A549 (cell line): ENCODE data around the gene TMEM37. TPM values are rescaled to one million over a fixed set of nuclear protein-coding genes. Genes with fewer than 3 reads are reported as not detected.
A peak's percentile ranks its signal among the peaks of the same experiment; 100 is the strongest.

Experiments
- ATAC-seq, 2 experiments: fragments of 200-7000 bp in 1 of 2; fragments of >200 bp in 1 of 2; cut with Nextera tagmentation in 1 of 2; cut with Tn5 transposase in 1 of 2; 3 replicates each; pipeline versions ENCODE4 v1.8.0 to v1.9.1; 2018 to 2020; ENCODE audit warnings: mild to moderate bottlenecking in 1 of 2, moderate library complexity in 1 of 2
- CTCF ChIA-PET: fragments of 300-600 bp; sonication (Branson Sonifier 250); formaldehyde crosslinking; extraction: SDS; loops from one replicate; lab custom pipeline; 2021; ENCODE audit warnings: antibody characterized with exemption, inconsistent platforms; lab: Yijun Ruan, JAX
- POLR2A ChIA-PET: fragments of 350-600 bp; formaldehyde crosslinking; extraction: SDS; loops from one replicate; lab custom pipeline; 2021; ENCODE audit warnings: antibody characterized with exemption, inconsistent platforms; lab: Yijun Ruan, JAX
- DNase-seq, 2 experiments: peaks; one replicate each; pipeline versions ENCODE4 v3.0.0 to v3.0.0-alpha.2; 2011 to 2016; ENCODE audit warnings: low read depth in 1 of 2, low spot score in 1 of 2
- FAIRE-seq: peaks from 2 replicates; lab custom pipeline; 2011; peaks lifted over from hg19 to GRCh38; lab: Jason Lieb, UNC
- H3K27ac ChIP-seq, 2 experiments: fragments of >200 bp; sonication (Bioruptor Twin); formaldehyde crosslinking; 3 replicates each; pipeline ENCODE4 v1.5.1; 2016 to 2017
- H3K4me1 ChIP-seq: fragments of >200 bp; sonication (Bioruptor Twin); formaldehyde crosslinking; 3 replicates; pipeline ENCODE4 v1.6.1; 2016
- H3K4me2 ChIP-seq: fragments of >200 bp; sonication (Bioruptor Twin); formaldehyde crosslinking; 3 replicates; pipeline ENCODE4 v1.6.1; 2016
- H3K4me3 ChIP-seq: fragments of >200 bp; sonication (Bioruptor Twin); formaldehyde crosslinking; 3 replicates; pipeline ENCODE4 v1.5.1; 2016
- H3K9me3 ChIP-seq: fragments of >200 bp; sonication (Bioruptor Twin); formaldehyde crosslinking; 3 replicates; pipeline ENCODE4 v1.6.1; 2016
- BCL3 ChIP-seq: fragments of >200 bp; sonication (Bioruptor Twin); formaldehyde crosslinking; IDR thresholded peaks from 3 replicates; pipeline ENCODE4 v1.6.1; 2016
- BHLHE40 ChIP-seq: IDR thresholded peaks from 2 replicates; pipeline ENCODE4 v1.6.1; 2012; ENCODE audit warnings: low read depth, low read length, inconsistent platforms
- CBX8 ChIP-seq: fragments of 200-600 bp; sonication (generic); IDR thresholded peaks from 2 replicates; pipeline ENCODE4 v1.6.1; 2016
- E2F6 ChIP-seq: IDR thresholded peaks from 2 replicates; pipeline ENCODE4 v1.6.1; 2012; ENCODE audit warnings: low read depth, borderline replicate concordance
- EHMT2 ChIP-seq: fragments of 200-600 bp; sonication (generic); IDR thresholded peaks from 2 replicates; pipeline ENCODE4 v1.6.1; 2016; ENCODE audit warnings: antibody characterized with exemption, low read depth, mild to moderate bottlenecking, moderate library complexity
- FOSL2 ChIP-seq, 2 experiments: fragments of 450-650 bp in 1 of 2; fragments of >200 bp in 1 of 2; sonication (Bioruptor Twin) in 1 of 2; formaldehyde crosslinking; IDR thresholded peaks; 2 replicates each; pipeline versions ENCODE4 v1.5.0 to v1.6.1; 2016 to 2020; ENCODE audit warnings: mild to moderate bottlenecking in 1 of 2, moderate library complexity in 1 of 2
- HDAC2 ChIP-seq: fragments of 200-600 bp; sonication (generic); IDR thresholded peaks from 2 replicates; pipeline ENCODE4 v1.6.1; 2016
- HES2 ChIP-seq: fragments of >200 bp; sonication (Bioruptor Twin); formaldehyde crosslinking; IDR thresholded peaks from 2 replicates; pipeline ENCODE4 v1.6.1; 2016
- HEYL ChIP-seq: fragments of 250-450 bp; sonication (Bioruptor Pico); IDR thresholded peaks from 2 replicates; pipeline ENCODE4 v1.8.0; 2021; ENCODE audit warnings: mild to moderate bottlenecking, moderate library complexity
- HOXA7 ChIP-seq: fragments of 250-450 bp; sonication (Bioruptor Pico); IDR thresholded peaks from 2 replicates; pipeline ENCODE4 v1.5.0; 2020; ENCODE audit warnings: mild to moderate bottlenecking, moderate library complexity
- HOXB13 ChIP-seq: fragments of 250-450 bp; sonication (Bioruptor Pico); IDR thresholded peaks from 2 replicates; pipeline ENCODE4 v1.5.0; 2020; ENCODE audit warnings: low read depth, mild to moderate bottlenecking, moderate library complexity
- KDM5A ChIP-seq: fragments of 200-600 bp; sonication (generic); IDR thresholded peaks from 2 replicates; pipeline ENCODE4 v1.6.1; 2016; ENCODE audit warnings: antibody characterized with exemption, mild to moderate bottlenecking
- MAZ ChIP-seq: fragments of 150-350 bp; IDR thresholded peaks from 2 replicates; pipeline ENCODE4 v1.6.1; 2014; ENCODE audit warnings: antibody characterized with exemption, low read depth, low read length, borderline replicate concordance
- NFE2L2 ChIP-seq: fragments of 150-350 bp; conservative IDR thresholded peaks from 2 replicates; pipeline ENCODE4 v1.6.1; 2014; ENCODE audit warnings: low read length
- NPAS2 ChIP-seq: fragments of 250-450 bp; sonication (Bioruptor Pico); IDR thresholded peaks from 2 replicates; pipeline ENCODE4 v1.8.0; 2022; ENCODE audit warnings: mild to moderate bottlenecking, moderate library complexity, borderline replicate concordance
- NR3C1 ChIP-seq: fragments of >200 bp; sonication (Bioruptor Twin); formaldehyde crosslinking; IDR thresholded peaks from 3 replicates; pipeline ENCODE4 v1.6.1; 2017
- POLR2AphosphoS2 ChIP-seq: conservative IDR thresholded peaks from 2 replicates; pipeline ENCODE4 v1.6.1; 2012; ENCODE audit warnings: low read length, improper control_type of control experiment, inconsistent platforms
- RAD21 ChIP-seq, 2 experiments: fragments of >200 bp in 1 of 2; sonication (Bioruptor Twin) in 1 of 2; formaldehyde crosslinking in 1 of 2; IDR thresholded peaks in 1 of 2; conservative IDR thresholded peaks in 1 of 2; 2 replicates in 1 of 2; 3 replicates in 1 of 2; pipeline ENCODE4 v1.6.1; 2012 to 2018; ENCODE audit warnings: inconsistent platforms in 1 of 2
- REST ChIP-seq: fragments of 200-600 bp; sonication (generic); IDR thresholded peaks from 2 replicates; pipeline ENCODE4 v1.6.1; 2016; ENCODE audit warnings: antibody characterized with exemption, mild to moderate bottlenecking, moderate library complexity
- TFCP2L1 ChIP-seq: fragments of 250-450 bp; sonication (Bioruptor Pico); IDR thresholded peaks from 2 replicates; pipeline ENCODE4 v1.5.0; 2021; ENCODE audit warnings: mild to moderate bottlenecking
- TP53 ChIP-seq: fragments of 250-450 bp; sonication (Bioruptor Pico); IDR thresholded peaks from 2 replicates; pipeline ENCODE4 v1.5.0; 2021; ENCODE audit warnings: mild to moderate bottlenecking, moderate library complexity
- ZFP36 ChIP-seq: fragments of 450-650 bp; IDR thresholded peaks from 2 replicates; pipeline ENCODE4 v1.6.1; 2014; ENCODE audit warnings: borderline replicate concordance; ENCODE audit not compliant: partially characterized antibody
- WGBS: methylation state at CpG from one replicate; pipeline ENCODE4 v1.1.6; 2017; ENCODE audit errors: missing lambda C conversion rate; 5-methylcytosine and 5-hydroxymethylcytosine counted together
- polyA plus RNA-seq, 4 experiments: library from polyadenylated mRNA; depleted of rRNA in 3 of 4; stranded (reverse); fragments of >200 nt; fragmentation: RNase III in 1 of 4; extraction: RNeasy Plus Mini Kit Qiagen cat#74134 plus additional on column Dnase treatment in 1 of 4; gene quantifications; 2 replicates in 3 of 4; 3 replicates in 1 of 4; pipeline ENCODE4 v1.2.3, GENCODE V29; 2011 to 2017

TMEM37 gene
- polyA plus RNA-seq, 2 of the 4 experiments (the other 2 are of a cell fraction): 5.1 to 7.5 TPM

DNA sequence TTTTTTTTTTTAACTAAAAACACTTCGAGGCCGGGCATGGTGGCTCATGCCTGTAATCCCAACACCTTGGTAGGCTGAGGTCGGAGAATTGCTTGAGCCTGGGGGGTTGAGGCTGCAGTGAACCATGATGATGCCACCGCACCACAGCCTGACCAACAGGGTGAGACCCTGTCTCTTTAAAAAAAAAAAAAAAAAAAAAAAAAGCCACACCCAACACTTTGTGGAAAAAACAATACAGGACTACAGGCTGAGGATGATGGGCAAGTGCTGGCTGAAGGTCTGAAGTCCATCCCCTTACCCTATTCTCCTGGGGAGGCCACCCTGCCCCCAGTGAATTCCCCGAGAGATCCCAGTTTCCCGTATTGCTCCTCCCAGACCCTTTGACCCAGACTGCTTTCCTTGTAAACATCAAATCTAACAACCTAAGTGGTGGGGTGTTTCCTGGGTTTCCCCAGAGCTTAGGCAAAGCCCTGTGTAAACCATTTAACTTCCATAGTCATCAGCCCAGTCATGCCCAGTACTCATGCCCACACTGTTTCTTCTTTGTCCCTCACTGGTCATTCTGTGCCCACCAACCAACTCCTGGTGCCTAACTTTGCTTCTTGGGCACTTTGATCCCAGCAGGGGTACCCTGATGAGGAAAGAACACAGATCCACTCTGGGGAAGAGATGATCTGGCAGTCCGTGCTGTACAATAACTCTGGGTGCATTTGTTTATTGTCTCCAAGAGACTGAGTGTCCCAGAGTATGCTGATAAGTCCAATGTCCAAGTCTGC is 5.8 kb upstream of the TMEM37 start:
- Histone ChIP-seq H3K4me1 (peaks cover 48% of the 10 kb centered on the region), H3K4me2 (peak overlapping the region; percentile 62), H3K27ac (peak overlapping the region; percentile 61 to 72), H3K9me3 (peaks cover 10% of the 10 kb centered on the region), H3K4me3 (no peak overlapping the region)
- ChIA-PET POLR2A (no interaction called here), CTCF (no interaction called here)
- FAIRE-seq (no peak), DNase-seq (peak in 1 of 2 experiments; percentile 71), ATAC-seq (peak; percentile 48 to 78; a peak in 4 of 6 replicates)
- WGBS: 53% methylated on average over 7 of the region's 7 CpGs
- no peak for TF ChIP-seq RAD21 (conservative IDR thresholded peaks at IDR 0.05 in 1 of 2, IDR thresholded peaks at IDR 0.05 in 1 of 2)
- TF ChIP-seq HDAC2: no peak
- no peak for TF ChIP-seq BCL3
- no peak for TF ChIP-seq REST
- no peak for TF ChIP-seq POLR2AphosphoS2
- no peak for TF ChIP-seq NFE2L2
- TF ChIP-seq TFCP2L1 (CRISPR knock-in tag): no peak
- TF ChIP-seq FOSL2 (IDR thresholded peaks at IDR 0.05): no peak
- TF ChIP-seq FOSL2 (CRISPR knock-in tag; IDR thresholded peaks at IDR 0.05): no peak
- TF ChIP-seq HOXB13 (CRISPR knock-in tag): no peak
- TF ChIP-seq TP53: no peak

- Histone ChIP-seq H3K4me1 (peaks cover 51% of the 10 kb centered on the region), H3K4me3 (no peak overlapping the region), H3K9me3 (peaks cover 5% of the 10 kb centered on the region), H3K4me2 (peak overlapping the region; percentile 62), H3K27ac (peak overlapping the region; percentile 61 to 72)
- ChIA-PET CTCF (no interaction called here), POLR2A (no interaction called here)
- peak in 1 of 2 experiments; percentile 4; a peak in 1 of 6 replicates for ATAC-seq
- WGBS: 15% methylated on average over 5 of the region's 5 CpGs
- no peak for DNase-seq
- FAIRE-seq: no peak
- no peak for TF ChIP-seq E2F6
- TF ChIP-seq HOXA7 (CRISPR knock-in tag): no peak
- TF ChIP-seq KDM5A: no peak
- no peak for TF ChIP-seq HEYL (CRISPR knock-in tag)
- no peak for TF ChIP-seq EHMT2
- TF ChIP-seq BHLHE40: no peak
- no peak for TF ChIP-seq HES2
- no peak for TF ChIP-seq ZFP36
- no peak for TF ChIP-seq HDAC2
- TF ChIP-seq CBX8: no peak
- TF ChIP-seq MAZ: no peak
- TF ChIP-seq NR3C1: no peak
- no peak for TF ChIP-seq NPAS2
Measured at GRCh38 chr2:119426396-119426675, 5.3 kb upstream of the TMEM37 start.
